OCI-LY3 (cell line): ENCODE data around the gene CELF2.

Experiments used
- H2AFZ ChIP-seq: fragments of 200-600, 300-600 bp; shearing (Covaris generic); 2 replicates; pipeline ENCODE4 v1.6.0; 2014; ENCODE audit warnings: antibody characterized with exemption, low read depth, low read length
- H3K27ac ChIP-seq: fragments of 200-600, 300-600 bp; sonication (generic); 2 replicates; pipeline ENCODE4 v1.5.1; 2014; ENCODE audit warnings: mild to moderate bottlenecking, low read length, moderate library complexity, mixed read lengths
- H3K27me3 ChIP-seq: fragments of 200-600, 300-600 bp; sonication (generic); 2 replicates; pipeline ENCODE4 v1.6.1; 2014; ENCODE audit warnings: low read depth, low read length, mixed read lengths
- H3K36me3 ChIP-seq: fragments of 200-600, 300-600 bp; sonication (generic); replicated peaks from 2 replicates; pipeline ENCODE3; 2014; ENCODE audit warnings: low read depth, low read length, mixed read lengths
- H3K4me1 ChIP-seq: fragments of 300-600, 200-600 bp; sonication (generic); 2 replicates; pipeline ENCODE4 v1.6.1; 2014; ENCODE audit warnings: low read length, mixed read lengths
- H3K4me2 ChIP-seq: fragments of 200-600, 300-600 bp; sonication (generic); 2 replicates; pipeline ENCODE4 v1.6.1; 2014; ENCODE audit warnings: low read length, mixed read lengths
- H3K4me3 ChIP-seq: fragments of 300-600, 200-600 bp; sonication (generic); 2 replicates; pipeline ENCODE4 v1.5.1; 2014; ENCODE audit warnings: antibody characterized with exemption, mild to moderate bottlenecking, low read length, moderate library complexity
- H3K79me2 ChIP-seq: fragments of 300-600, 200-600 bp; shearing (Covaris generic); 2 replicates; pipeline ENCODE4 v1.6.1; 2014; ENCODE audit warnings: mild to moderate bottlenecking, low read length, mixed read lengths
- H3K9ac ChIP-seq: fragments of 300-600, 200-600 bp; shearing (Covaris generic); 2 replicates; pipeline ENCODE4 v1.6.0; 2014; ENCODE audit warnings: mild to moderate bottlenecking, low read length, moderate library complexity
- H3K9me3 ChIP-seq: fragments of 200-600, 300-600 bp; shearing (Covaris generic); 2 replicates; pipeline ENCODE4 v1.6.1; 2014; ENCODE audit warnings: low read length, mixed read lengths; ENCODE audit not compliant: insufficient read depth
- H4K20me1 ChIP-seq: fragments of 200-600, 300-600 bp; sonication (generic); 2 replicates; pipeline ENCODE4 v1.6.1; 2016; ENCODE audit warnings: low read length, mixed read lengths; ENCODE audit not compliant: insufficient read depth
- EZH2phosphoT487 ChIP-seq: fragments of 200-600 bp; shearing (Covaris generic); IDR thresholded peaks from 2 replicates; pipeline ENCODE4 v1.6.1; 2018; ENCODE audit warnings: antibody characterized with exemption, mixed run types, low read depth
- TF ChIP-seq, protein P1 (sequence below): fragments of 200-600, 300-600 bp; sonication (generic); IDR thresholded peaks from 2 replicates; pipeline ENCODE4 v1.5.1; 2014; ENCODE audit warnings: antibody characterized with exemption, low read length, low read depth

CELF2 gene

DNA sequence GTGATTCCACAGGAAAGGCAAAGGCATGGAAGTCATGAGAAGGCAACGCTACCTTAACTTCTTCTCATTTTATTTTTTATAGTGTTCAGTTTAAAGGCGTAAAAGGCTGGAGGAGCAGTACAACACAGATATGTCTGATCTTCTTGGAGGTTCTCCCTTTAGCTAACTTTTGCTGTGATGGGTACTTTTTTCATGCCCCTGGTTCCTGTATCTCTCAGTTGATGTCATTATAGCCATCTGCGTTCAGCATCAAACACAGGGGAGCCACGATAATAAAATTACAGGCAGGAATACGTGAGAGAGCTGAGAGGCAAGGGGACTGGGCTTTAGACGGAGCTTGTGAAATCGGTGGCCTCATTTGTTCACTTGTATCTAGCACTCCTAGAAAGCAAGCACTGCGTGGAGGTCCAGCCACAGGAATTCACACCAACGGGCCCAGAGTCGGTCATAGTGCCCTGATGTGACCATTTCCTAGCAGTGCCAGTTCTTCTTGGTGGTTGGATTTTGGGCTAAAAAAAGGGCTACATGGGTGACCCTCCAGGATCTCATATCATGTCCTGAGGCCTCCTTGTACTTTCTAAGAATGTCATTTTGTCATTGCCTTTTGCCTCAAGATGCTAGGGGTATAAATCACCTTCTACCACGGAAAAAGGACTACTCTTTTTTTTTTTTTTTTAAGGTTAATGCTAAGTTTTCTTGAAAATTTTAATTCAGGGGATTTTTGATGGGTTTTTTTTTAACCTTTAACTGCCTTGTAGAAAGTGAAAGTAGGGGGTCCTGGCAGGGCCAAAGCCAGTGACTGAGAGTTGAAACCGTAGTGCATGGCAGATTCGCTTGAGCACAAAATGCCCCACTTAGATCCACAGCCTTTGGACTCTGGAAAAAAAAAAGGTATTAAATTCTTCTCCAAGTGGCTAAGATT, 191.5 kb downstream of the CELF2 start:
- no peak overlapping the region; the same call in 1 of the 2 replicates for H2AFZ ChIP-seq
- H3K4me3 ChIP-seq, result peak overlapping the region; percentile 45
- TF ChIP-seq EZH2phosphoT487, result no peak
- TF ChIP-seq, protein P1, sequence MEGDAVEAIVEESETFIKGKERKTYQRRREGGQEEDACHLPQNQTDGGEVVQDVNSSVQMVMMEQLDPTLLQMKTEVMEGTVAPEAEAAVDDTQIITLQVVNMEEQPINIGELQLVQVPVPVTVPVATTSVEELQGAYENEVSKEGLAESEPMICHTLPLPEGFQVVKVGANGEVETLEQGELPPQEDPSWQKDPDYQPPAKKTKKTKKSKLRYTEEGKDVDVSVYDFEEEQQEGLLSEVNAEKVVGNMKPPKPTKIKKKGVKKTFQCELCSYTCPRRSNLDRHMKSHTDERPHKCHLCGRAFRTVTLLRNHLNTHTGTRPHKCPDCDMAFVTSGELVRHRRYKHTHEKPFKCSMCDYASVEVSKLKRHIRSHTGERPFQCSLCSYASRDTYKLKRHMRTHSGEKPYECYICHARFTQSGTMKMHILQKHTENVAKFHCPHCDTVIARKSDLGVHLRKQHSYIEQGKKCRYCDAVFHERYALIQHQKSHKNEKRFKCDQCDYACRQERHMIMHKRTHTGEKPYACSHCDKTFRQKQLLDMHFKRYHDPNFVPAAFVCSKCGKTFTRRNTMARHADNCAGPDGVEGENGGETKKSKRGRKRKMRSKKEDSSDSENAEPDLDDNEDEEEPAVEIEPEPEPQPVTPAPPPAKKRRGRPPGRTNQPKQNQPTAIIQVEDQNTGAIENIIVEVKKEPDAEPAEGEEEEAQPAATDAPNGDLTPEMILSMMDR, result no peak
- no peaks in the 10 kb centered on the region; the same call in 1 of the 2 replicates for H3K27me3 ChIP-seq
- no peaks in the 10 kb centered on the region for H3K9me3 ChIP-seq
- H3K27ac ChIP-seq, result peak overlapping the region; percentile 56
- no peaks in the 10 kb centered on the region for H4K20me1 ChIP-seq
- H3K79me2 ChIP-seq, result no peaks in the 10 kb centered on the region
- H3K4me2 ChIP-seq, result peak overlapping the region; percentile 82
- peaks cover 42% of the 10 kb centered on the region for H3K4me1 ChIP-seq
- peak overlapping the region; percentile 34; the same call in 1 of the 2 replicates for H3K9ac ChIP-seq
- H3K36me3 ChIP-seq, result no peaks in the 10 kb centered on the region

DNA sequence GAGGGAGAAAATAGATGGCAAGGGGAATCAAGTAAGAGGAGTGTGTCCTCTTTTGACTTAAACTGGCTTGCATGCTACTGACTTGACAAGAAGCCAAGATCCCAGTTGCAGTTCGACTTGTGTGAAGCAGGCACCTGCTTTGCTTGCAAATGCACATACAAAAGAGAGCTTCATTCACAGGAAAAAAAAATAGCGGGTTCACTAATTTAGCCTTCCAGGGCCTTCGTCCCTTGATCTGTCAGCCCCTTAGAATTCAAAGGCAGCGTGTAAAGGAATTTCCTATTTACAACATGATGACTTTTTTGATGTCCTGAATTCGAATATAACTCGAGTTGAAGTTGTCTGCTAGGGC, 192.1 kb downstream of the CELF2 start:
- peaks cover 42% of the 10 kb centered on the region for H3K4me1 ChIP-seq
- H3K9ac ChIP-seq, result peak overlapping the region; percentile 34; the same call in 1 of the 2 replicates
- H3K27ac ChIP-seq, result peak overlapping the region; percentile 56
- H3K36me3 ChIP-seq, result no peaks in the 10 kb centered on the region
- no peaks in the 10 kb centered on the region for H4K20me1 ChIP-seq
- no peaks in the 10 kb centered on the region for H3K79me2 ChIP-seq
- no peak overlapping the region; the same call in 1 of the 2 replicates for H2AFZ ChIP-seq
- no peaks in the 10 kb centered on the region; the same call in 1 of the 2 replicates for H3K27me3 ChIP-seq
- no peaks in the 10 kb centered on the region for H3K9me3 ChIP-seq
- TF ChIP-seq, protein P1, result no peak
- TF ChIP-seq EZH2phosphoT487, result no peak
- peak overlapping the region; percentile 82 for H3K4me2 ChIP-seq
- peak overlapping the region; percentile 45 for H3K4me3 ChIP-seq

DNA sequence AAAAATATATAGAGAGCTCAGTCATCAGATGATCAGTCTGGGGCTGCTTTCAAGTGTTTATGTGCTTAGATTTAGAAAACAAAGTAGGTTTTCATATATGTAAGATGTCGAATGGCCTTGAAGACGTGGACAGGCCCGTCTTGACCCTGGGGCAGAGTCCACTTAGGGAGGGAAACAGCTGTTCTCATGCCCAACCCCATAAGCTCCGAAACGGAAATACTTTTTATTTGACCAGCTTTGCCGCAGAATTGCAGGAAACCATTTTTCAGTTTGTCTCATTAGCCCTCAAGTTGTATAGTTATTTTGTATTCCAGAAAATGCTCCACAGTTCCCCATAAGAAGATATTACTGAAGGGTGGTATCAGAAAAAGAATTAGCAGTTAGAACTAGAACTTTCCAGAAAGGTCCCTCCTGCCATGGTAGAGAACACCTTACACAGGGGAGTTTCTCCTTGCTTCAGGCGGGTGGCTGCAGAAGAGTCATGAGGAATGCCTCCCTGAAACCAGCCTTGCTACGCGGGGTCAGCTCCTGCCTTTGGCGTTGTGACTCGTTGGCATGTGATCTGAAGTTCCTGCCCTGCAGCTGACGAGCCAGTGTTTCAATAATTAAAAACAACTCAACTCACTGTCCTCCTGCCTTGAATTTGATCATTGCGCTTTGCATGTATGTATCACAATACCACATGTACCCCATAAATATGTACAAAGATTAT, 192.7 kb downstream of the CELF2 start:
- H3K9ac ChIP-seq, result peak overlapping the region; percentile 34; the same call in 1 of the 2 replicates
- peak overlapping the region; percentile 45 for H3K4me3 ChIP-seq
- H3K36me3 ChIP-seq, result no peaks in the 10 kb centered on the region
- H3K27me3 ChIP-seq, result no peaks in the 10 kb centered on the region; the same call in 1 of the 2 replicates
- no peaks in the 10 kb centered on the region for H3K79me2 ChIP-seq
- TF ChIP-seq, protein P1, result no peak
- TF ChIP-seq EZH2phosphoT487, result no peak
- H3K27ac ChIP-seq, result peak overlapping the region; percentile 56
- peak overlapping the region; percentile 82 for H3K4me2 ChIP-seq
- no peak overlapping the region for H2AFZ ChIP-seq
- H3K4me1 ChIP-seq, result peaks cover 42% of the 10 kb centered on the region
- no peaks in the 10 kb centered on the region for H4K20me1 ChIP-seq
- no peaks in the 10 kb centered on the region for H3K9me3 ChIP-seq
